HG03280 (cell line): ENCODE data around the gene FAM199X.
"Not testable (repeated sequence)": the region's sequence is repeated elsewhere in the genome, so short reads cannot be mapped to it uniquely, and the experiment has no call there.

Experiments
- ATAC-seq: cut with Tn5 transposase; IDR thresholded peaks from one replicate; pipeline ENCODE4 v1.9.1; 2021; ENCODE audit warnings: mild to moderate bottlenecking, moderate library complexity; ENCODE audit not compliant: unreplicated experiment

The FAM199X gene

DNA sequence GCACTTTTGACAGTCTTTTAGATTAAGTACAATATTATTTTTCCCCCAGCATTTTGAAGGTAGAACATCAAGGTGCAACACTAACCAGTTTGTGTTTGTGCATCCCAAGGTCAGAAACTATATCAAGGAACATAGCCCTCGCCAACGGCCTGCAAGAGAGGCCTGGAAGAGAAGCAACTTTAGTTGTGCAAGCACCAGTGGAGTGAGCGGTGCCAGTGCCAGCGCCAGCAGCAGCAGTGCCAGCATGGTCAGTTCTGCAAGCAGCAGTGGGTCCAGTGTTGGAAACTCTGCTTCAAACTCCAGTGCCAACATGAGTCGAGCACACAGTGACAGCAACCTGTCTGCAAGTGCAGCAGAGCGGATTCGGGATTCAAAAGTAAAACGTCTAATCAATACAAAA lies 21.7 kb downstream of the FAM199X start:
- ATAC-seq, result no peak

DNA sequence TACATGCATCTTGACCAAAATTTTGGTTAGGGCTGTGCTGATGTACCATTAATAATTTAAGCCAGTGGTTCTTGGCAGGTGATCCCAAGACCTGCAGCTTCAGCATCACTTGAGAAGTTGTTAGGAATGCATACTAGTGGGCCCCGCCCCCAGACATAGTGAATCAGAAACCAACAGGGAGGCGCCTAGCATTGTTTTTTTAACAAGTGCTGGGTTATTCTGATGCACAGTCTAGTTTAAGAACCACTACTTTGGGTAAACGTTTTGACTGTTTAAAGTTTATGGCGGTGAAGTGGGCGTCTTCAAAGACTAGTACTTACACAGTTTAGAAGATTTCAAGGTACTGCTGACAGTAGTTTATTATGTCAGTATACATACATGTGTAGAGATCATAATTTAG lies 23.6 kb downstream of the FAM199X start:
- no peak for ATAC-seq

DNA sequence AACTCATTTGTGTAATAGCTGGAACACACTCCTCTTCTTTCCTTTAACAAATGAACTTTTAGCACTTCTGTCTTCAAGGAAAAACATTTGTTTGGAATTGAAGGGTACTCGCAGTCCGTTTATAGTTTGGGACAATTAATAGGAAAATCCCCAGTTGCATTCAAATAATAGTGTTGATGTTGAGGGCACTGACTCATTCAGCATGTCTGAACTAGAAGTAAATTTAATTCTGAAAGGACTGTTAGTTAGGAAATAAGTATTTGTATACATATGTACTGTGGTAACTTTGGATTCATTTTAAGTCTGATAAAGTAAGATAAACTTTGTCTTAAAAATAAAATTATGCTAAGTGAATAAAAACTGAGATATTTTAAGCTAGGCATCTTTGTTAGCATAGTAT lies 27.2 kb downstream of the FAM199X start:
- ATAC-seq, result no peak

DNA sequence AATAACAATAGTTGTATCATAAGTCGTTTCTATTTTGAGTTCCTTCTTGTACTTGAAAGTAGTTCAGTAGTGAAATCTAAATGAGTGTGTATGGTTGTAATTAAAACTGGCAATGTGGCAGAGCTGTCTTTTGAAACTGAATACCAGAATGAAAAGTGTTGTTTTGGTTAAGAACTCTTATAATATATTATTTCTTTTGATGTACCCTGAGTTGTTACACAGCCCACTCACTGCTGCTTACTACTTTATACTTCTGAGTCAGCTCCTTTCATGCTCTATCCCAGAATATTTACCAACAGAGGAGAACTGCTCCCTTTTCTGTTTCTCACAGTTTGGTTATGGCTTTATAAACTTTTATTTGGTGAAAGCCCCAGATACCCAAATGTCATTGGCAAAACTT lies 28.8 kb downstream of the FAM199X start:
- no peak for ATAC-seq

DNA sequence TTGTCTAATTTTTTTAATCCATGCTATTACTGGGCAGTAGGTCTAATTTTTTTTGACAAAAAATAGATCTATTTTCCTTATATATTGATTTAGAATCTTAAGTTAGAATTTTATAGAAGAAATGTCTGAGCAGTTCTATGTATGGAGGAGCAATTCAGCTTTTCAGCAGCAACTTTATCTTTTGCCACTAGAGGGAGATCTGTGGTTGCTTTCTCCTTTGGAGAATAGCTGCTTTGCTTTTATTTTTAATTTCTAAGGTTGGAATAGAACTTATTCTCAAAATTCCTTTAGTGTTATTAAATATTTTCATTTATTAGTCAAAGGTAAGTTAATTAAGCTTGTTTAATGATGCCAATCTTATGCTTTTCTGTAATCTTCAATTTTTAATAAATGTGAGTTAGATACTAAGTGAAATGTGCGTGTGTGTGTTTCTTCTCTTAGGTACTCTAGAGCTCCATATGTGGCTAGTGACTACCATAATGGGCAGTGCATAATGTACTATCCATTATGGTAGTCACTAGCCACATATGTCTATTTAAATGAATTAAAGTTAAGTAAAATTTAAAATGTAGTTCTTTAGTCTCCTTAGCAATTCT lies 29.3 kb downstream of the FAM199X start:
- no peak for ATAC-seq

DNA sequence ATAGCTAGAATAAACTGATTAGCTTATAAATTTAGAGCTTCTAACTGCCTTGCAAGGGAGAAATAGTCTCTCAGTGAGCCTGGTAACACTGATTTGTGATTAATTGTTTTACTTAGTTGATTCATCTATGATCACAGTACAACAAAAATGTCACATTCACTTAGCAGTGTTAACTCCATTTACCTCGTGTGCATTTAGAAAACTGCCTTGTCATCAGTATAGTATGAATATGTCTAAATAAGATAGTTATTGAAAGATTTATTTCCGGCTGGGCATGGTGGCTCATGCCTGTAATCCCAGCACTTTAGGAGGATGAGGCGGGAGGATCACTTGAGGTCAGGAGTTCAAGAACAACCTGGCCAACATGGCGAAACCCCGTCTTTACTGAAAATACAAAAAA lies 39.3 kb downstream of the FAM199X start:
- no peak for ATAC-seq

DNA sequence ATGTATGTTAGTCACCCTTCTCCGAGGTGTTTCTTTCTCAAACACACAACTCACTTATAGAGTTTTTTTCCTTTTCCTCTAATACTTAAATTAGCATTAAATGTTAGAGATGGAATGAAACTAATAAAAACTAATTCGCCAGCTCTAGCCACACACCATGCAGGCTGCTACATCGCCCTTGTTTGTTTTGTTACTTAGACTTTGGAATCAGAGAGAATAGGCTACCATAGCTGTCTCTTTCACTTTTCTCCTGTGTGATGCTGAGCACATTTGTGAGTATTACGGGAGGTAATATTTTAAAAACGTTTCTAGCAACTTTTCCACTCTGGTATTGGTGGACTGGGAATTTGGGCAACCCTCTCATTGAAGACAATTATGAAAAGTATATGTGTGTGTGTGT lies 44.9 kb downstream of the FAM199X start:
- ATAC-seq, result no peak

DNA sequence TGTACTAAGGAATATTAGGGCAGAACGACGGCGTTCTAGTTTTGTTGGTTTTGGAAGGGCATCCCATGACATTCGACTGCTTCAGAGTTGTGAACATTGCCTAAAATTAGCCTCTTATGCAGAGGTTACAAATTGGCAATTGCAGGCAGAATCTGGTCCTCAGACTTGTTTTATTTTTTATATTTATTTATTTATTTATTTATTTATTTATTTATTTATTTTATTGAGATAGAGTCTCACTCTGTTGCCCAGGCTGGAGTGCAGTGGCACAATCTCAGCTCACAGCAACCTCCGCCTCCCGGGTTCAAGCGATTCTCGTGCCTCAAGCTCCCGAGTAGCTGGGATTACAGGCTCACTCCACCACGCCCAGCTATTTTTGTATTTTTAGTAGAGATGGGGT lies 63.8 kb downstream of the FAM199X start:
- not testable (repeated sequence) for ATAC-seq
